ENCODE data around the gene AFF3.

Gene AFF3

DNA sequence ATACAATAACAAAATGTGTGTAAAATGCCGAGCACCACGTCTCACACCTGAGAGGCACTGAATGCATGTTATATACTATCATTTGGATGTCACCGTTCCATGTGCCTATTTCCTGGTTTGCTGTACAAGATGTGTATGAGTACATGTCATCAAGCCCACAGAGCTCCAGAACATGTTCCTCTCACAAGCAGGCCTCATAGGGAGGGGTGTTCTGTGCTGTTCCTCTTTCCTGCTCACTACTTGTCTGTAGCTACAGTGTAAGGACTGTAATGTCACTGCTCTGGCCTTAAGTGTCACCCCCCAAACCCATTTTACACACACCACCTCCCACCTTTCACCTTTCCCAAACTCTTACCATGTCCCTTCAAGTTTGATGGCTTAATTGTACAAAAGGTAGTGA is 1.8 kb downstream of the AFF3 start:
- Histone ChIP-seq H3K4me3 (ENCODE audit: low read length) (no peak overlapping the region), H3K9me3 (ENCODE audit: control insufficient read depth, low read length) (no peaks in the 10 kb centered on the region), H3K9ac (ENCODE audit: low read length) (no peak overlapping the region), H3K4me1 (ENCODE audit: control insufficient read depth, insufficient read depth, low read length) (no peaks in the 10 kb centered on the region), H3K36me3 (ENCODE audit: control insufficient read depth, insufficient read depth, low read length) (no peaks in the 10 kb centered on the region), H3K27me3 (ENCODE audit: control insufficient read depth, insufficient read depth, low read length) (no peaks in the 10 kb centered on the region)

DNA sequence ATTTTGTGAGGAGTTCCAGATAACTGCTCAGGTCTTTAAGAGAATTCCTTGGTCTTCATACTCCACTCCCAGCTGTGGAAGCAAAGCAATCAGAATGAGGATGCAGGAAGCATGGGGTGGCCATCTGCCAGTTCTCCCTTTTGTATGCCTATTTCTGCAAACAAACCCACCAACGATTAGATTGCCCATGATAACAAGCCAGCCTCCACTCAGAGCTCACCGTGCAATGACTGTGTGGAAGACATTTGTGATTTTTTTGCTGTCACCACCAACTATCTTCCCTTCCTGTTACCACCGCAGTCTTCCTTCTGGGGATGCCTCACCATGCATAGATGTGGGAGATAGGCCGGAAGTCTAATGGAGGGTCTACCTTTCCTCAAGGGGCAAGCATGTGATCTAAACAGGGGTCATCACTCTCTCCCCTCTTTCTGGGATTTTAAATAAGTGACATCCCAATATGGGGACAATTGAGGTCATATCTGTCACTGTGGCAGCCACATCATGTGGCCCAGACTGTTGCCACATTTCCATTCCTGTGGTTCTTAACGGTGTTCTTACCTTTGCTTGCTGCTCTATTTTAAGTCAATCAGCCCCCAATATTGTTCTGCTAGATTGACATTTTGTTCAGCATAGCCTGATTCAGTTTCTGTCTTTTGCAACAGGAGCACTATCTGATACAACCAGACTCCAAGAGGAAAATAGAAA is 4.4 kb downstream of the AFF3 start:
- Histone ChIP-seq H3K9me3 (ENCODE audit: control insufficient read depth, low read length) (no peaks in the 10 kb centered on the region), H3K36me3 (ENCODE audit: control insufficient read depth, insufficient read depth, low read length) (no peaks in the 10 kb centered on the region), H3K27me3 (ENCODE audit: control insufficient read depth, insufficient read depth, low read length) (no peaks in the 10 kb centered on the region), H3K9ac (ENCODE audit: low read length) (no peak overlapping the region), H3K4me3 (ENCODE audit: low read length) (no peak overlapping the region), H3K4me1 (ENCODE audit: control insufficient read depth, insufficient read depth, low read length) (no peaks in the 10 kb centered on the region)

GRCh38 chr2:100137318-100137717 is 5.1 kb downstream of the AFF3 start:
- Histone ChIP-seq H3K36me3 (ENCODE audit: control insufficient read depth, insufficient read depth, low read length) (no peaks in the 10 kb centered on the region), H3K4me1 (ENCODE audit: control insufficient read depth, insufficient read depth, low read length) (no peaks in the 10 kb centered on the region), H3K27me3 (ENCODE audit: control insufficient read depth, insufficient read depth, low read length) (no peaks in the 10 kb centered on the region), H3K4me3 (ENCODE audit: low read length) (no peak overlapping the region), H3K9ac (ENCODE audit: low read length) (no peak overlapping the region), H3K9me3 (ENCODE audit: control insufficient read depth, low read length) (no peaks in the 10 kb centered on the region)

DNA sequence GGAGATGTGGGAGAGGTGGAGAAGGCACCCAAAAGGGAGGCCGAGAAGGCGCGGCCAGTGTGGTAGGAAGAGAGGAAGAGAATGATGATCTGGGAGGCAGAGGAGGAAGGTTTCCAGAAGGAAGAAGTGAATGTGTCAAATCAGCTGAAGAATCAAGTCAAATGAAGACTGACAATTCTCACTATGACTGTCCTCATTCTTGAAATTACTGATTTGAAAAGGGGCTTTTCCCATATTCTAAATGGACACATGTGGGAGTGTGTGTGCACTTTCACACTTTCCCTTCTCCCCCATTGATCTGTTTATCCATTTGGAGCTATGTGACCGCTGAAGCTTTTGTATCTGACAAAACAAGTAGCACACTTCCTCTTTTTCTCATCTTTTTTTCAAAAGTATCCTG is 6.1 kb downstream of the AFF3 start:
- Histone ChIP-seq H3K4me1 (ENCODE audit: control insufficient read depth, insufficient read depth, low read length) (no peaks in the 10 kb centered on the region), H3K9ac (ENCODE audit: low read length) (no peak overlapping the region), H3K36me3 (ENCODE audit: control insufficient read depth, insufficient read depth, low read length) (no peaks in the 10 kb centered on the region), H3K4me3 (ENCODE audit: low read length) (no peak overlapping the region), H3K9me3 (ENCODE audit: control insufficient read depth, low read length) (no peaks in the 10 kb centered on the region), H3K27me3 (ENCODE audit: control insufficient read depth, insufficient read depth, low read length) (no peaks in the 10 kb centered on the region)

GRCh38 chr2:100135415-100135814 is 7.0 kb downstream of the AFF3 start:
- Histone ChIP-seq H3K4me3 (ENCODE audit: low read length) (no peak overlapping the region), H3K9ac (ENCODE audit: low read length) (no peak overlapping the region), H3K27me3 (ENCODE audit: control insufficient read depth, insufficient read depth, low read length) (no peaks in the 10 kb centered on the region), H3K36me3 (ENCODE audit: control insufficient read depth, insufficient read depth, low read length) (no peaks in the 10 kb centered on the region), H3K9me3 (ENCODE audit: control insufficient read depth, low read length) (no peaks in the 10 kb centered on the region), H3K4me1 (ENCODE audit: control insufficient read depth, insufficient read depth, low read length) (no peaks in the 10 kb centered on the region)

DNA sequence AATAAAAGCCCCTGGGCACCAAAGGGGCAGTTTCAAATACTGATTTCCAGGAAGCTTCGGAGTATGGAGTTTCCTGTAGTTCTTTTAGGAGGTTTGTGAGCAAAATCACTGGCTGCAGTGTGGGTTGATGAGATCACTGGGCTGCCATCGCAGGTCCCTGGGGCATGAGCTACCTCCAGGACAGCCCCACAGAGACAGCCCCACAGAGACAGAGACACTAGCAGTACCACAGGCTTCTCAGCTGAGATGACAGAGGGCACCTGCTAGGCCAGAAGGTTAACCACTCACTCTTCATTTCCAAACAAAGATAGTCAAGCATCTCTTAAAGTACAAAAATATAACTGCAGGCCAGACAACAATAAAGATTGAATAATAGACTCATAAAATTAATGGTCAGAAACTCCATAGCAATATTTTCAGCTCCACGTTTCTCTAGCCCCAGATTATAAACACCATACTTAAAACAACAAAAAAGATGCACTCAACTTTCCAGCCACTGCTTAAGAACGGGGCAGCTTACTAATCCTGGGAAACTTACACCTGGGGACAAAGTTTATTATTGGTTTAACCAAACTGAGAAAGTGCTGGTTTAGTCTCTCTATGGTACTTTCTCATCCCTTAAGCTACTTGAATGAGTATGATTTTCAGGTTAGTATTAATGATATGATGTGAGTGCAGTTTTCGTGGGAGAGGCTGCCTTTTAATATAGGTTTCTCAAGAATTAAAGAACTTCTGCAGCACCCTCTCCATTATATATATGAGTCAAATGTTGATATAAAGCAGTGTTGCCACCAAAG is 11.6 kb downstream of the AFF3 start:
- no peak overlapping the region for H3K9ac ChIP-seq (ENCODE audit: low read length)
- no peaks in the 10 kb centered on the region for H3K4me1 ChIP-seq (ENCODE audit: control insufficient read depth, insufficient read depth, low read length)
- H3K9me3 ChIP-seq (ENCODE audit: control insufficient read depth, low read length): no peaks in the 10 kb centered on the region
- no peaks in the 10 kb centered on the region for H3K27me3 ChIP-seq (ENCODE audit: control insufficient read depth, insufficient read depth, low read length)
- no peak overlapping the region for H3K4me3 ChIP-seq (ENCODE audit: low read length)
- no peaks in the 10 kb centered on the region for H3K36me3 ChIP-seq (ENCODE audit: control insufficient read depth, insufficient read depth, low read length)

DNA sequence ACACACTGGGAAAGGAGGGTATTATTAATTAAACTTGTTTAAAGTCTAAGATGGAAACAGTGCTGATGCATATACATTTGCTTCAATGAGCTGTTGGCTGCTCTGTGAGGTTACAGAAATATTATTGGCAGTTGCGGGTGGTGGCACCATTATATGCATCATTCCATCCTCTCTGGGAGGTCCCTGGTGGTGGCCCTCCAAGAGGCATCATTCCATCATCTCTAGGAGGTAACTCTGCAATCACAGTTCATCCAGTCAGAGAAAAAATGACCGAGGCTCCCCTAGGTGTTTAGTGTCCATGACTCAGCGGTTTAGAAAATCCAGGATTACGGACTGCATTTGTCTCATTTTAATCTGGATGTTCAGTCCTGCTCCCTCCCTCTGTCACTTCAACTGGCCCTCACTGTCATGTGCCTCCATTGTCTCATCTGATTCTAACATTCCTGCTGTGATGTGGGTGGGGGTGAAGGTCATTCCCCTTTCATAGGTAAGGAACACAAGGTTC is 15.4 kb downstream of the AFF3 start:
- no peak overlapping the region for H3K4me3 ChIP-seq (ENCODE audit: low read length)
- no peaks in the 10 kb centered on the region for H3K27me3 ChIP-seq (ENCODE audit: control insufficient read depth, insufficient read depth, low read length)
- H3K9me3 ChIP-seq (ENCODE audit: control insufficient read depth, low read length): no peaks in the 10 kb centered on the region
- no peaks in the 10 kb centered on the region for H3K4me1 ChIP-seq (ENCODE audit: control insufficient read depth, insufficient read depth, low read length)
- no peak overlapping the region for H3K9ac ChIP-seq (ENCODE audit: low read length)
- no peaks in the 10 kb centered on the region for H3K36me3 ChIP-seq (ENCODE audit: control insufficient read depth, insufficient read depth, low read length)

DNA sequence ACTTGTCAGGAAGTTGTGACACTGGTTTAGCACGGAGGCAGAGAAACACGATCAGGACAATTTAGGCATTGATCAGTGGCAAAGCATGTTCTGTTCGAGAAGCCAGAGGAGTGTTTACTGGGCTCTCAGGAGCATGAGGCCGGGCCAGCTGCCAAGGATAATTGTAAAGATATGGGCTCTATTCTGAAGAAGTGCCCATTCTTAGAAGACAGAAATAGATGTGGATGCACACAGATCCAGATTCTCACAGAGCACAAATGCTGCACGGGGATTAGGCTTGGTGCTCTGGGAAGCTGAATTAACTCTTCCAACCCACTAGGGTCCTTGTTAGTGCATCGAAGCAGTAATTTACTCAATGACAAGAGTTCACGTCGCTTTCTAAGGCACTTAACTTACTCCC is 16.2 kb downstream of the AFF3 start:
- no peaks in the 10 kb centered on the region for H3K4me1 ChIP-seq (ENCODE audit: control insufficient read depth, insufficient read depth, low read length)
- H3K9me3 ChIP-seq (ENCODE audit: control insufficient read depth, low read length): no peaks in the 10 kb centered on the region
- no peak overlapping the region for H3K9ac ChIP-seq (ENCODE audit: low read length)
- no peaks in the 10 kb centered on the region for H3K36me3 ChIP-seq (ENCODE audit: control insufficient read depth, insufficient read depth, low read length)
- H3K4me3 ChIP-seq (ENCODE audit: low read length): no peak overlapping the region
- no peaks in the 10 kb centered on the region for H3K27me3 ChIP-seq (ENCODE audit: control insufficient read depth, insufficient read depth, low read length)

DNA sequence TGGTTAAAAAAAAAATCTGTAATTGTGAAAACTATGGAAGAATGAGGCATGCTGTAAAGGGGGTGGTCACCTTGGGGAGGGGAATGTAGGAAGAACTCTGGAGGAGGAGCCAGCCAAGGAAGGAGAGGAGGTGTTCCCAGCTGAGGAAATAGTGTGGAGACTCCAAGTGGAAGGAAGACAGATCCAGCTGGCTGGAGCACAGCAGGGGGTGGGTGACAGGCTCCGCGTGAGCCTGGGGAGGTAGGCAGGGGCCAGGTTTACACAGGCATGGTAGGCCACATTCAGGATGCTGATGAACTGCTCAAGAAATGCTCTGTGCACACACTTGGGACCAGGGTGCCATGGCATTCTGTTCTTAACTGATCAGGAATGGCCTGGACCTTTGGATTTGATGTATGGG is 16.8 kb downstream of the AFF3 start:
- Histone ChIP-seq H3K27me3 (ENCODE audit: control insufficient read depth, insufficient read depth, low read length) (no peaks in the 10 kb centered on the region), H3K4me3 (ENCODE audit: low read length) (no peak overlapping the region), H3K36me3 (ENCODE audit: control insufficient read depth, insufficient read depth, low read length) (no peaks in the 10 kb centered on the region), H3K9ac (ENCODE audit: low read length) (no peak overlapping the region), H3K9me3 (ENCODE audit: control insufficient read depth, low read length) (no peaks in the 10 kb centered on the region), H3K4me1 (ENCODE audit: control insufficient read depth, insufficient read depth, low read length) (no peaks in the 10 kb centered on the region)

DNA sequence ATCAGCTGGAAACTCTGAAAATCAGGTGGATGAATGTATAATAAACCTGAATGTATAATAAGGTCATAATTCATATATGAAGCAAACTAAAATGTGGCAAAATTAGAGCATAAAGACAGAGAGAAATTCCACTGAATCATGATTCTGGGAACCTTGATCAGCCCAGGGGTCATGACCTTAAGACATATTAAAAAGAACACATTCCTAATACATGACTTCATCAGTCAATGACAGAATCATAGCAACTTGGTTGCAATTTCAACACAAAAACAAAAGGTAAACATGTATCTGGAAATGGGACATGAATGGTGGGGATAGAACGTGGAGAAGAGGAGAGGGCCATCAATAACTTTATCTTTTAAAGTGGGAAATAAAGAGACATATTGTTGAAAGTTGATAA is 17.6 kb downstream of the AFF3 start:
- no peaks in the 10 kb centered on the region for H3K27me3 ChIP-seq (ENCODE audit: control insufficient read depth, insufficient read depth, low read length)
- H3K36me3 ChIP-seq (ENCODE audit: control insufficient read depth, insufficient read depth, low read length): no peaks in the 10 kb centered on the region
- H3K9me3 ChIP-seq (ENCODE audit: control insufficient read depth, low read length): no peaks in the 10 kb centered on the region
- H3K9ac ChIP-seq (ENCODE audit: low read length): no peak overlapping the region
- no peak overlapping the region for H3K4me3 ChIP-seq (ENCODE audit: low read length)
- no peaks in the 10 kb centered on the region for H3K4me1 ChIP-seq (ENCODE audit: control insufficient read depth, insufficient read depth, low read length)

- Histone ChIP-seq H3K9me3 (ENCODE audit: control insufficient read depth, low read length) (no peaks in the 10 kb centered on the region), H3K4me1 (ENCODE audit: control insufficient read depth, insufficient read depth, low read length) (no peaks in the 10 kb centered on the region), H3K4me3 (ENCODE audit: low read length) (no peak overlapping the region), H3K36me3 (ENCODE audit: control insufficient read depth, insufficient read depth, low read length) (no peaks in the 10 kb centered on the region), H3K9ac (ENCODE audit: low read length) (no peak overlapping the region), H3K27me3 (ENCODE audit: control insufficient read depth, insufficient read depth, low read length) (no peaks in the 10 kb centered on the region)
Observed at GRCh38 chr2:100121124-100121718, 21.2 kb downstream of the AFF3 start.

GRCh38 chr2:100119235-100119634 is 23.2 kb downstream of the AFF3 start:
- H3K9me3 ChIP-seq (ENCODE audit: control insufficient read depth, low read length): no peaks in the 10 kb centered on the region
- H3K36me3 ChIP-seq (ENCODE audit: control insufficient read depth, insufficient read depth, low read length): no peaks in the 10 kb centered on the region
- H3K27me3 ChIP-seq (ENCODE audit: control insufficient read depth, insufficient read depth, low read length): no peaks in the 10 kb centered on the region
- H3K9ac ChIP-seq (ENCODE audit: low read length): no peak overlapping the region
- H3K4me3 ChIP-seq (ENCODE audit: low read length): no peak overlapping the region
- H3K4me1 ChIP-seq (ENCODE audit: control insufficient read depth, insufficient read depth, low read length): no peaks in the 10 kb centered on the region

Data from mucosa of stomach (tissue), 1 donor.